ENCODE measurements around the gene LBH. TPM values are rescaled to one million over a fixed set of nuclear protein-coding genes. Genes with fewer than 3 reads are reported as not detected.

The LBH gene
- total and polyA plus RNA-seq, 2 donors (not counting 3 experiments of a cell fraction or from before 2014, with no cell fraction given), result 5.3 to 5.5 TPM

GRCh38 chr2:30259827-30260679 lies 28.7 kb downstream of the LBH start:
- Histone ChIP-seq H3K9me3 (replicated peaks; ENCODE audit: control insufficient read depth, insufficient read depth, low read length) (no peaks in the 10 kb centered on the region), H3K9me1 (replicated peaks; ENCODE audit: control insufficient read depth, extremely low read depth, insufficient read depth, low read length) (no peaks in the 10 kb centered on the region), H3K27me3 (ENCODE audit: control insufficient read depth in 2 of 2, insufficient read depth in 2 of 2, low read length in 2 of 2) (no peaks in the 10 kb centered on the region), H3K4me1 (ENCODE audit: control insufficient read depth, extremely low read depth, insufficient read depth, low read length) (no peaks in the 10 kb centered on the region), H3K79me2 (ENCODE audit: control insufficient read depth, insufficient read depth, low read length) (no peaks in the 10 kb centered on the region), H3K4me3 (replicated peaks in 1 of 3; ENCODE audit: insufficient read depth in 1 of 3, low read depth in 1 of 3, low read length in 3 of 3) (no peak overlapping the region), H3K9ac (replicated peaks; ENCODE audit: extremely low read depth, insufficient read depth, low read length) (no peak overlapping the region), H2AFZ (ENCODE audit: low read depth, low read length) (no peak overlapping the region), H4K20me1 (replicated peaks; ENCODE audit: control insufficient read depth, extremely low read depth, insufficient read depth, low read length) (no peaks in the 10 kb centered on the region), H3K36me3 (ENCODE audit: control insufficient read depth in 2 of 2, extremely low read depth in 1 of 2, insufficient read depth in 2 of 2, low read length in 2 of 2) (no peaks in the 10 kb centered on the region), H3K4me2 (ENCODE audit: insufficient read depth, low read length) (no peak overlapping the region), H3K27ac (ENCODE audit: insufficient read depth, low read depth, low read length) (no peak overlapping the region)
- ChIA-PET POLR2A (no interaction called here), CTCF (interaction anchor here (1.0 kb wide), 1 partner anchor 11 kb away, joined by 3 read pairs; no protein-coding TSS in a partner anchor)
- intact Hi-C loops (cut with micrococcal nuclease), result no loop called here
- BruUV-seq (replicated peaks), result no TSS peak
- no peak for TF ChIP-seq POLR2A (IDR thresholded peaks at IDR 0.05; ENCODE audit: low read depth, low read length)
- TF ChIP-seq CTCF (IDR thresholded peaks at IDR 0.05; ENCODE audit: extremely low read depth in 1 of 2, insufficient read depth in 1 of 2, low read depth in 1 of 2, low read length in 2 of 2), result no peak
- no peak for TF ChIP-seq MYC (IDR thresholded peaks at IDR 0.05; ENCODE audit: low read depth, low read length)
- dilution Hi-C loops (cut with MboI; ENCODE audit: extremely low pct_ligation_motif_present, low sequenced_read_pairs), result no loop called here
- FAIRE-seq, result no peak
- DNase-seq (ENCODE audit: low read depth, low spot score), result no peak

GRCh38 chr2:30260941-30261340 lies 29.6 kb downstream of the LBH start:
- H3K27me3 ChIP-seq (ENCODE audit: control insufficient read depth in 2 of 2, insufficient read depth in 2 of 2, low read length in 2 of 2), result no peaks in the 10 kb centered on the region
- BruUV-seq (replicated peaks), result no TSS peak
- H3K4me1 ChIP-seq (ENCODE audit: control insufficient read depth, extremely low read depth, insufficient read depth, low read length), result peaks cover 1% of the 10 kb centered on the region
- H3K4me3 ChIP-seq (replicated peaks in 1 of 3; ENCODE audit: insufficient read depth in 1 of 3, low read depth in 1 of 3, low read length in 3 of 3), result no peak overlapping the region
- dilution Hi-C loops (cut with MboI; ENCODE audit: extremely low pct_ligation_motif_present, low sequenced_read_pairs), result no loop called here
- no peak overlapping the region for H3K27ac ChIP-seq (ENCODE audit: insufficient read depth, low read depth, low read length)
- H3K79me2 ChIP-seq (ENCODE audit: control insufficient read depth, insufficient read depth, low read length), result no peaks in the 10 kb centered on the region
- H2AFZ ChIP-seq (ENCODE audit: low read depth, low read length), result no peak overlapping the region
- FAIRE-seq, result no peak
- no peak overlapping the region for H3K9ac ChIP-seq (replicated peaks; ENCODE audit: extremely low read depth, insufficient read depth, low read length)
- H4K20me1 ChIP-seq (replicated peaks; ENCODE audit: control insufficient read depth, extremely low read depth, insufficient read depth, low read length), result no peaks in the 10 kb centered on the region
- H3K9me3 ChIP-seq (replicated peaks; ENCODE audit: control insufficient read depth, insufficient read depth, low read length), result no peaks in the 10 kb centered on the region
- TF ChIP-seq GATA2 (IDR thresholded peaks at IDR 0.05; ENCODE audit: insufficient read depth, insufficient read length, low read depth, low read length), result no peak
- no peak for TF ChIP-seq MYC (IDR thresholded peaks at IDR 0.05; ENCODE audit: low read depth, low read length)
- TF ChIP-seq EZH2 (IDR thresholded peaks at IDR 0.05; ENCODE audit: borderline replicate concordance, low read depth, low read length, severe bottlenecking), result no peak
- TF ChIP-seq MAX (IDR thresholded peaks at IDR 0.05; ENCODE audit: insufficient read depth, insufficient read length), result no peak
- no peak for TF ChIP-seq JUN (IDR thresholded peaks at IDR 0.05; ENCODE audit: borderline replicate concordance, insufficient read depth, insufficient read length, low read depth)
- TF ChIP-seq POLR2A (IDR thresholded peaks at IDR 0.05; ENCODE audit: low read depth, low read length), result no peak
- no peak for TF ChIP-seq FOS (IDR thresholded peaks at IDR 0.05; ENCODE audit: borderline replicate concordance, insufficient read depth, low read length)
- no peak for TF ChIP-seq CTCF (IDR thresholded peaks at IDR 0.05; ENCODE audit: extremely low read depth in 1 of 2, insufficient read depth in 1 of 2, low read depth in 1 of 2, low read length in 2 of 2)
- no peak for TF ChIP-seq POLR2AphosphoS5 (IDR thresholded peaks at IDR 0.05; ENCODE audit: insufficient read depth, low read depth, low read length)
- H3K36me3 ChIP-seq (ENCODE audit: control insufficient read depth in 2 of 2, extremely low read depth in 1 of 2, insufficient read depth in 2 of 2, low read length in 2 of 2), result no peaks in the 10 kb centered on the region
- H3K9me1 ChIP-seq (replicated peaks; ENCODE audit: control insufficient read depth, extremely low read depth, insufficient read depth, low read length), result no peaks in the 10 kb centered on the region
- ChIA-PET POLR2A (no interaction called here), CTCF (interaction anchor here (1.0 kb wide), 1 partner anchor 401 kb away, joined by 3 read pairs; no protein-coding TSS in a partner anchor)
- intact Hi-C loops (cut with micrococcal nuclease), result no loop called here
- no peak overlapping the region for H3K4me2 ChIP-seq (ENCODE audit: insufficient read depth, low read length)
- DNase-seq (ENCODE audit: low read depth, low spot score), result no peak

Data from endothelial cell of umbilical vein (primary cell).